Measurements from ENCODE around the gene MOB3C.
A peak's percentile ranks its signal among the peaks of the same experiment; 100 is the strongest.
"Not testable (repeated sequence)": the region's sequence is repeated elsewhere in the genome, so short reads cannot be mapped to it uniquely, and the experiment has no call there.

The MOB3C gene
- 45.9 to 50.2 reads per million in 2 donors for total RNA-seq

GRCh38 chr1:46616277-46617107 is at the start of gene MOB3C:
MOB3C (minus strand) TSS chr1:46616811; CDS start chr1:46613321, 3,490 bp downstream.
- DNase-seq = peak; percentile 42

- no peak for DNase-seq
Observed at GRCh38 chr1:46665983-46666382, 49.4 kb upstream of the MOB3C start.

DNA sequence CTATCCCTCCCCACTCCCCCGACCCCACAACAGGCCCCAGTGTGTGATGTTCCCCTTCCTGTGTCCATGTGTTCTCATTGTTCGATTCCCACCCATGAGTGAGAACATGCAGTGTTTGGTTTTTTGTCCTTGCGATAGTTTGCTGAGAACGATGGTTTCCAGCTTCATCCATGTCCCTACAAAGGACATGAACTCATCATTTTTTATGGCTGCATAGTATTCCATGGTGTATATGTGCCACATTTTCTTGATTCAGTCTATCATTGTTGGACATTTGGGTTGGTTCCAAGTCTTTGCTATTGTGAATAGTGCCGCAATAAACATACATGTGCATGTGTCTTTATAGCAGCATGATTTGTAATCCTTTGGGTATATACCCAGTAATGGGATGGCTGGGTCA is 46.3 kb upstream of the MOB3C start:
- not testable (repeated sequence) for DNase-seq

DNA sequence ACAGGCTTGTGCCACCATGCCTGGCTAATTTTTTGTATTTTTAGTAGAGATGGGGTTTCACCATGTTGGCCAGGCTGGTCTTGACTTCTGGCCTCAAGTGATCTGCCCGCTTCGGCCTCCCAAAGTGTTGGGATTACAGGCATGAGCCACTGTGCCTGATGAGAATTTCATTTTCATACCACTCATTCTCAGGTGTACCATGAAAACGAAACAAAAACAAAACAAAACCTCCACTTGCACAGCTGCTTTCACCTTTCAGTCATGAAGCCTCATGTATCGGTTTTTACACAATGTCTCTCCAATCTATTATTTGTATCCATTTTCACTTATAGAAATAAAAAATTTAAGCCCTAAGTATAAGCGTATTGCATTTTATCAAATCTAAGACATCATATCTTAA is 43.5 kb upstream of the MOB3C start:
- DNase-seq = not testable (repeated sequence)

- no peak for DNase-seq
Observed at GRCh38 chr1:46659307-46659870, 42.8 kb upstream of the MOB3C start.

DNA sequence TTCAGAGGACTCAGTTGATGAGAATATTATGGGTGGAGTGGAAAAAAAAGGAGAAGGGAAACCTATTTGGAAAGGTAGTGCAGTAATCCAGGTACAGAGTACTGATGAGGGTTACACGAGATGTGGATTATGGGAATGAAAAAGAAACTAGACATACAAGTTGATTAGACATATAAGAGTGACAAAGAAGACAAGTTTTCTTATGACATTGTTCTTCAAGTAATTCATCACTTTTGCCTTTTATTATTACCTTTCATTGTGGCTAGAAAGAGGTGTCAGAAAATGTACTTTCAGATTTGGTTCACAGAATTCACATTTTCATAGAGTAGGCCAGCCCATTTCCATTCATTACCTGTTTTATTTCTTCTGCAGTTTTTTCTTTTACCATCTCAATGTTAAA is 41.2 kb upstream of the MOB3C start:
- no peak for DNase-seq

DNA sequence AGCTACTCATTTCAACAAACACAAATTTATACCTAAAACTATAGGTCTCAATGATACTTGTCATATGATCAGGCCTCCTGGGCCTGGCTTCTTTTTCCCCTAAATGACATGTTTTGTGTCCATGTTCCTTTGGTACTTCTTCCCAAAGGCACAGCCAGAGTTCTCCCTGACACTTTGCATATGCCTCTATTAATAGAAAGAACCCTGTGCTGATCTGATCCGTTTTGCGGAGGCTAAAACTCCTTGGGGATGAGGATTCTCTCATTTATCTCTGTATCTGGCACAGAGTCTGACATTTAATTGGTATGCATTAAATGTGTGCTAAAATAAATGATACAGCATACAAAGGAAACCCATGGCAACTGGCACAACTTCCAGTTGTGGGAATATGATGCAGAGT is 40.0 kb upstream of the MOB3C start:
- no peak for DNase-seq

- no peak for DNase-seq
Observed at GRCh38 chr1:46655848-46656247, 39.2 kb upstream of the MOB3C start.

GRCh38 chr1:46654698-46655097 is 38.1 kb upstream of the MOB3C start:
- DNase-seq = not testable (repeated sequence)

GRCh38 chr1:46654012-46654411 is 37.4 kb upstream of the MOB3C start:
- DNase-seq = no peak

DNA sequence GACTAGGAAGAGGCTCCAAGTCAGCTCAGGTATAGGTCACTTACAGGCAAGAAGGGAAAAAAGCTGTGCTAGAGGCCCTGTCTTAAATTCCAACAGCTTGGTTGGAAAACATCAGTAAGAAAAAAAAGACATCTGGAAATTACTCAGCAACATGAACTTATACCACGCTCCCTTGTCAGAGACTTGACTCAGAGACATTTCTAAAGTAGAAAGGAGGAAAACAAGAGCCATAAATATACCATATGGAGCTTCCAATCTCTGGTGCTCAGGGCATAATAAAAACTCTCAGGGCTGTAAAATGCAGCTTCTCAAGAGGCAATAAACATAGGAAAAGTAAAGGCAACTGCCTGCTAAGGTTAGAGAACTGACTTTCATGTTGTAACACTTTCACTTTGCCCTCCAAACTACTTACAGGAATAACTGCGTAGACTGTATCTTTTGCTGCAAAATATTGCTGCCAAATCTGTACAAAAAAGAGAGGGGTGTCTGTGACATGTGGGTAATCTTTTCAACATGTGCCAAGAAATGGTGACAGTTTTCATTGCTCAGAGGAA is 36.9 kb upstream of the MOB3C start:
- no peak for DNase-seq

- DNase-seq = no peak
Observed at GRCh38 chr1:46652321-46653100, 35.9 kb upstream of the MOB3C start.

DNA sequence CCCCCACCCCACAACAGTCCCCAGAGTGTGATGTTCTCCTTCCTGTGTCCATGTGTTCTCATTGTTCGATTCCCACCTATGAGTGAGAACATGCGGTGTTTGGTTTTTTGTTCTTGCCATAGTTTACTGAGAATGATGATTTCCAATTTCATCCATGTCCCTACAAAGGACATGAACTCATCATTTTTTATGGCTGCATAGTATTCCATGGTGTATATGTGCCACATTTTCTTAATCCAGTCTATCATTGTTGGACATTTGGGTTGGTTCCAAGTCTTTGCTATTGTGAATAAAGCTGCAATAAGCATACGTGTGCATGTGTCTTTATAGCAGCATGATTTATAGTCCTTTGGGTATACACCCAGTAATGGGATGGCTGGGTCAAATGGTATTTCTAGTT is 34.5 kb upstream of the MOB3C start:
- not testable (repeated sequence) for DNase-seq

DNA sequence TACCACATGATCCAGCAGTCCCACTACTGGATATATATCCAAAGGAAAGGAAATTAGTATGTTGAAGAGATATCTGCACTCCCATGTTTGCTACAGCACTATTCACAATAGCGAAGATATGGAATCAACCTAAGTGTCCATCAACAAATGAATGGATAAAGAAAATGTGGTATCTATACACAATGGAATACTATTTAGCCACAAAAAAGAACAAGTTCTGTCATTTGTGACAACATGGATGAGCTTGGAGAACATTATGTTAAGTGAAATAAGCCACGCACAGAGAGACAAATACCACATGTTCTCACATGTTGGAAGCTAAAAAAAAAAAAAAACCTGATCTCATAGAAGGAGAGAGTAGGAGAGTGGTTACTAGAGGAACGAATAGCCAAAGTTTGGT is 33.9 kb upstream of the MOB3C start:
- DNase-seq = no peak

DNA sequence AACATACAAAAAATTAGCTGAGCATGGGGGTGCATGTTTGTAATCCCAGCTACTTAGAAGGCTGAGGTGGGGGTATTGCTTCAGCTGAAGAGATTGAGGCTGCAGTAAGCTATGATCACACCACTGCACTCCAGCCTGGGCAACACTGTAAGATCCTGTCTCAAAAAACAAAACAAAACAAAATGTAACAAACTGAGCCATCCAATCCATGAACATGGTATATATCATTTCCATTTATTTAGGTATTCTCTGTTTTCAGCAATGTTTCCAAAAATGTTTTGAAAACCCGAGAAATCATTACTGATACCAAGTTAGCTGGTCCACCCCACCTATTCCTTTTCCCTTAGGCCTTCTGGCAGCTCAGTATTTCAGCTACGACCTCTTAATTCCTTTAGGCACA is 33.2 kb upstream of the MOB3C start:
- no peak for DNase-seq

- no peak for DNase-seq
Observed at GRCh38 chr1:46647611-46648010, 31.0 kb upstream of the MOB3C start.

GRCh38 chr1:46646844-46647243 is 30.2 kb upstream of the MOB3C start:
- no peak for DNase-seq

DNA sequence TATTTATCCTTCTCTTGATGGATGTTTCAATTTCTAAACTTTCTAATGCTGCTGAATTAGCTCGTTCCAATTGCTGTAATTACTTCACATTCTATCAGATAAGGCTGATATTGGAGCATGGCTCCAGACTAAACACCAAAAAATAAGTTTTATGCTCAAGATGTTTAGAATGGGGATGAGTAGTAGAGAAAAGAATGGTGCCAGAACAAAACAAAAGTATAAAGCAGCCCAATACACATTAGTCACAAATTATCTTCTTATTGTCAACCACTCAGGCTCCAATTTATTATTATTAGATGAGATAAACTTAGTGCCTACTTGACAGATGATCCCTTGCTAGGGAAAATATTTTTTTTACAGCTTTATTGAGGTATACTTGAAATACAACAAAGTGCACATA is 29.7 kb upstream of the MOB3C start:
- DNase-seq = no peak

DNA sequence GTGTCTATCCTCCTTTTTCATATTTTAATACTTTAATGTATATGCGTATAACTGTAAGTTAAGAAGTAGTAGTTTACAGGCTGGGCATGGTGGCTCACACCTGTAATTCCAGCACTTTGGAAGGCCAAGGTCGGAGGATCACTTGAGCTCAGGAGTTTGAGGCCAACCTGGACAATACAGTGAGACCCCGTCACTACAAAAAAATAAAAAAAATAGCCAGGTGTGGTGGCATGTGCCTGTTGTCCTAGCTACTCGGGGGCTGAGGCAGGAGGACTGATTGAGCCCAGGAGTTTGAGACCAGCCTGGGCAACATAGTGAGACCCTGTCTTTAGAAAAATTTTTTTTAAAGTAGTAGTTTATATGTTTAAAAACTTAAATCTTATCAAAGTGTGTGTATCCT is 29.2 kb upstream of the MOB3C start:
- no peak for DNase-seq

- DNase-seq = no peak
Observed at GRCh38 chr1:46643368-46643775, 26.8 kb upstream of the MOB3C start.

GRCh38 chr1:46642115-46642680 is 25.6 kb upstream of the MOB3C start:
- DNase-seq = no peak

DNA sequence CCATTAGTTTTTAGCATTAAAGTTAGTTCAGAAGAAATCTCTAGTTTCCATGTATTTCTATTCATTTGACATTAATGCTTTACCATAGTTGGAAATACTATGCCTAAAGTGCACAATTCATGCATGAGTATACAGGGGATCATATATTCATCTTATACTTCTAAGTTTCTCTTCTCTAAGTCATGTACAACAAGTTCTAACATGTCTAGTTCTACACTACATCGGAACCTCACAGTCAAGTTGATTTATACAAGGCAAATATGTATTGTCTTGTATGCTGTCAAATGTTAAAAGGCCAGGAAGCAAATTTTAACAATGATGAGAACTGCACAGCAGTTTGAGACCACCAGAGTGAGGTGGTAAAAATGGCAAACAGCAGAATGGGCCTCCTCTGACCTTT is 22.9 kb upstream of the MOB3C start:
- no peak for DNase-seq

DNA sequence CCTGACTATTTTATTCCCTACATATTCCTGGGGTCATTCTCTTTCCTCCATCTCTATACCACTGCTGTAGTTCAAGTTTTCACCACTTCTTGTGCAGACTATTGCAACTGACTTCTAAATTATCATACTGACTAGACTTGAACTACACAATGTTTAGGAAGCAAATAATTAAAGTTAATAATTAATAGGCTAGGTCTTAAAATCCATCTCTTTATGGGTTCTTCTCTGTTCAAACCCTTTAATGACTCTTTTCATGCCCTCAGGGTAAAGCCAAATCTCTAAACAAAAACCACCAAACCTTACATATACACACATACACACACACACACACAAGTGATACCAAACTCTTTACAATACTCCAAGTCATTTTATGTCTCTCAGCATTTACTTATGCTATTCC is 22.3 kb upstream of the MOB3C start:
- DNase-seq = no peak

All from activated gamma-delta T cell (primary cell).